Fibroblast of mammary gland (primary cell): Measurements from ENCODE around the gene INTS15.
"Not testable (repeated sequence)": the region's sequence is repeated elsewhere in the genome, so short reads cannot be mapped to it uniquely, and the experiment has no call there.

Source experiments
- DNase-seq: peaks from one replicate; pipeline ENCODE4 v3.0.0-alpha.2; 2010; ENCODE audit warnings: low read depth
- H3K4me3 ChIP-seq: 2 replicates; pipeline ENCODE4 v1.5.1; 2011; ENCODE audit warnings: low read depth, mild to moderate bottlenecking, low read length, moderate library complexity; ENCODE audit not compliant: control insufficient read depth
- CTCF ChIP-seq: conservative IDR thresholded peaks from 2 replicates; pipeline ENCODE4 v1.5.1; 2011; ENCODE audit warnings: low read depth, low read length, inconsistent platforms; ENCODE audit not compliant: control insufficient read depth, insufficient read depth

The INTS15 gene

GRCh38 chr7:6628045-6628444, 38.2 kb downstream of the INTS15 start:
- DNase-seq, result no peak
- TF ChIP-seq CTCF, result no peak

GRCh38 chr7:6630007-6630849, 40.4 kb downstream of the INTS15 start:
- DNase-seq, result no peak

More at GRCh38 chr7:6628045-6628444, 38.2 kb downstream of the INTS15 start:
- no peak overlapping the region for H3K4me3 ChIP-seq

GRCh38 chr7:6631605-6632004, 41.8 kb downstream of the INTS15 start:
- no peak overlapping the region for H3K4me3 ChIP-seq
- no peak for TF ChIP-seq CTCF
- no peak for DNase-seq

More at GRCh38 chr7:6630007-6630849, 40.4 kb downstream of the INTS15 start:
- H3K4me3 ChIP-seq, result no peak overlapping the region
- no peak for TF ChIP-seq CTCF

- DNase-seq, result no peak
- no peak overlapping the region for H3K4me3 ChIP-seq
- no peak for TF ChIP-seq CTCF
Observed at GRCh38 chr7:6634021-6634420, 44.2 kb downstream of the INTS15 start.

- H3K4me3 ChIP-seq, DNase-seq: not testable (repeated sequence)
Observed at GRCh38 chr7:6634971-6635370, 45.1 kb downstream of the INTS15 start.

GRCh38 chr7:6636741-6637543, 47.1 kb downstream of the INTS15 start, which contains the start of gene ZNF316:
Gene ZNF316 (plus strand): TSS chr7:6637318. CDS start chr7:6642410, 5,092 bp downstream.
- peak; percentile 22 for DNase-seq
- H3K4me3 ChIP-seq, result peak within 1 kb of the TSS; percentile 58
- no peak for TF ChIP-seq CTCF
